Caco-2 (cell line): ENCODE measurements around the gene DYNC2LI1. TPM values are rescaled to one million over a fixed set of nuclear protein-coding genes. Genes with fewer than 3 reads are reported as not detected.

Source experiments
- BruUV-seq: library from RNA; stranded (reverse); fragments of 400-500 nt; replicated peaks from 2 replicates; lab custom pipeline; 2021; lab: Mats Ljungman, UMichigan
- CTCF ChIA-PET: fragments of 300-600 bp; sonication (Branson Sonifier 250); formaldehyde crosslinking; loops from one replicate; lab custom pipeline; 2022; ENCODE audit warnings: antibody characterized with exemption; lab: Charles Lee
- POLR2A ChIA-PET: fragments of 300-600 bp; sonication (Branson Sonifier 250); formaldehyde crosslinking; loops from one replicate; lab custom pipeline; 2022; ENCODE audit warnings: antibody characterized with exemption; lab: Charles Lee
- DNase-seq, 2 experiments: peaks; one replicate each; pipeline versions ENCODE4 v3.0.0 to v3.0.0-alpha.2; 2020 to 2022
- H3K27me3 ChIP-seq: replicated peaks from 2 replicates; pipeline ENCODE4 v1.6.0; 2011; ENCODE audit warnings: low read length; ENCODE audit not compliant: control insufficient read depth, insufficient read depth
- H3K36me3 ChIP-seq: 2 replicates; pipeline ENCODE4 v1.5.1; 2011; ENCODE audit warnings: low read length; ENCODE audit not compliant: control insufficient read depth, insufficient read depth
- H3K4me1 ChIP-seq: fragments of 250-450 bp; sonication (Bioruptor Pico); 2 replicates; pipeline ENCODE4 v1.5.1; 2020; ENCODE audit warnings: mild to moderate bottlenecking
- H3K4me3 ChIP-seq: 2 replicates; pipeline ENCODE4 v1.5.1; 2011; ENCODE audit warnings: low read depth, mild to moderate bottlenecking, control low read depth, low read length
- H3K9me3 ChIP-seq: fragments of 250-450 bp; sonication (Bioruptor Pico); 2 replicates; pipeline ENCODE4 v1.5.1; 2020; ENCODE audit warnings: mild to moderate bottlenecking, moderate library complexity
- H3K27ac Mint-ChIP-seq: one replicate; pipeline ENCODE4 v1.8.0; 2022; ENCODE audit warnings: mixed read lengths; ENCODE audit not compliant: unreplicated experiment
- H3K27me3 Mint-ChIP-seq: one replicate; pipeline ENCODE4 v1.8.0; 2022; ENCODE audit warnings: mixed read lengths; ENCODE audit not compliant: insufficient read depth, unreplicated experiment
- H3K36me3 Mint-ChIP-seq: one replicate; pipeline ENCODE4 v1.8.0; 2022; ENCODE audit warnings: mild to moderate bottlenecking, mixed read lengths; ENCODE audit not compliant: insufficient read depth, unreplicated experiment
- H3K4me1 Mint-ChIP-seq: one replicate; pipeline ENCODE4 v1.8.0; 2022; ENCODE audit warnings: low read depth, mixed read lengths; ENCODE audit not compliant: unreplicated experiment
- H3K4me3 Mint-ChIP-seq: one replicate; pipeline ENCODE4 v1.8.0; 2022; ENCODE audit warnings: mild to moderate bottlenecking, moderate library complexity, mixed read lengths; ENCODE audit not compliant: unreplicated experiment
- H3K9me3 Mint-ChIP-seq: one replicate; pipeline ENCODE4 v1.8.0; 2022; ENCODE audit warnings: mixed read lengths; ENCODE audit not compliant: unreplicated experiment
- intact Hi-C: fragments of 100-400 bp; cut with micrococcal nuclease; formaldehyde crosslinking; loops from one replicate; pipeline ENCODE4 v1.10.0; 2022; ENCODE audit not compliant: unreplicated experiment
- total RNA-seq: library from RNA; stranded (reverse); gene quantifications from 2 replicates; pipeline ENCODE4 v1.2.3, GENCODE V29; 2022
- TF ChIP-seq, protein P1 (sequence below), 2 experiments: fragments of 200-600 bp in 1 of 2; IDR thresholded peaks; 1 replicate in 1 of 2; 2 replicates in 1 of 2; pipeline versions ENCODE4 v1.5.1 to v1.8.0; 2011 to 2022; ENCODE audit warnings: antibody characterized with exemption in 1 of 2, control low read depth in 1 of 2, inconsistent platforms in 1 of 2, low read depth in 1 of 2, low read length in 1 of 2, mild to moderate bottlenecking in 1 of 2, moderate library complexity in 1 of 2; ENCODE audit not compliant: insufficient read depth in 1 of 2, severe bottlenecking in 1 of 2, unreplicated experiment in 1 of 2

DYNC2LI1 gene
- total RNA-seq, 1 experiment from 2014 or later, result 8.3 TPM

DNA sequence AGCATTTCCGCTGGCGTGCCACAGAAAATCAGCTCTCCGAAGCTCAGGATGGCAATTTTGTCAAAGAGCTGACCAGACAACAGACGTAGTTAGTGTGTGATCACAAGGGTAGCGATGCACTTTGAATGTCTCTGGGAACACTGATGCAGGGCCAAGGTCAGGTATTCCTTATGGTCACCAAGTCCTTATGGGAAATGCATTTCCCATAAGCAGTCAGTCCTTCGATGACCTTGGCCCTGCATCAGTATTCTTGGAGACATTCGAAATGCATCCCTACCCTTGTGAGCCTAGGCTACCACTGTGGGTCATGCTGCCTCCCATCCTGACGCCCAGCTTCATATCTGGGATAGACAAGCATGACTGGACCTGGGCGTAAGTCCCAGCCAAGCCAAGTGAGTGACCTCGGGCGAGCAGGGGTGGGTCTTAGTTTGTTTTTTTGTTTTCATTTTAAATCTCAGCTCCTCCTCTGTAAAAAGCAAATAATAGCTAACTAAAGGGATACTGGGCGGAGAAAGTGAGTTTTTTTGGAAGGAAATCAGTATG, 51.2 kb downstream of the DYNC2LI1 start:
- H3K4me3 Mint-ChIP-seq, result no peak overlapping the region
- DNase-seq, result no peak
- peaks cover 17% of the 10 kb centered on the region for H3K27me3 Mint-ChIP-seq
- Histone ChIP-seq H3K4me1 (no peaks in the 10 kb centered on the region), H3K9me3 (no peaks in the 10 kb centered on the region), H3K4me3 (no peak overlapping the region), H3K27me3 (no peaks in the 10 kb centered on the region), H3K36me3 (no peaks in the 10 kb centered on the region)
- TF ChIP-seq, protein P1, sequence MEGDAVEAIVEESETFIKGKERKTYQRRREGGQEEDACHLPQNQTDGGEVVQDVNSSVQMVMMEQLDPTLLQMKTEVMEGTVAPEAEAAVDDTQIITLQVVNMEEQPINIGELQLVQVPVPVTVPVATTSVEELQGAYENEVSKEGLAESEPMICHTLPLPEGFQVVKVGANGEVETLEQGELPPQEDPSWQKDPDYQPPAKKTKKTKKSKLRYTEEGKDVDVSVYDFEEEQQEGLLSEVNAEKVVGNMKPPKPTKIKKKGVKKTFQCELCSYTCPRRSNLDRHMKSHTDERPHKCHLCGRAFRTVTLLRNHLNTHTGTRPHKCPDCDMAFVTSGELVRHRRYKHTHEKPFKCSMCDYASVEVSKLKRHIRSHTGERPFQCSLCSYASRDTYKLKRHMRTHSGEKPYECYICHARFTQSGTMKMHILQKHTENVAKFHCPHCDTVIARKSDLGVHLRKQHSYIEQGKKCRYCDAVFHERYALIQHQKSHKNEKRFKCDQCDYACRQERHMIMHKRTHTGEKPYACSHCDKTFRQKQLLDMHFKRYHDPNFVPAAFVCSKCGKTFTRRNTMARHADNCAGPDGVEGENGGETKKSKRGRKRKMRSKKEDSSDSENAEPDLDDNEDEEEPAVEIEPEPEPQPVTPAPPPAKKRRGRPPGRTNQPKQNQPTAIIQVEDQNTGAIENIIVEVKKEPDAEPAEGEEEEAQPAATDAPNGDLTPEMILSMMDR (IDR thresholded peaks at IDR 0.05; ENCODE audit: insufficient read depth in 1 of 2, low read depth in 1 of 2, low read length in 1 of 2, severe bottlenecking in 1 of 2, unreplicated experiment in 1 of 2), result no peak
- ChIA-PET CTCF (no interaction called here), POLR2A (no interaction called here)
- no TSS peak for BruUV-seq
- no peaks in the 10 kb centered on the region for H3K4me1 Mint-ChIP-seq
- H3K36me3 Mint-ChIP-seq, result no peaks in the 10 kb centered on the region
- no peak overlapping the region for H3K27ac Mint-ChIP-seq
- intact Hi-C loops, result no loop called here
- no peaks in the 10 kb centered on the region for H3K9me3 Mint-ChIP-seq

DNA sequence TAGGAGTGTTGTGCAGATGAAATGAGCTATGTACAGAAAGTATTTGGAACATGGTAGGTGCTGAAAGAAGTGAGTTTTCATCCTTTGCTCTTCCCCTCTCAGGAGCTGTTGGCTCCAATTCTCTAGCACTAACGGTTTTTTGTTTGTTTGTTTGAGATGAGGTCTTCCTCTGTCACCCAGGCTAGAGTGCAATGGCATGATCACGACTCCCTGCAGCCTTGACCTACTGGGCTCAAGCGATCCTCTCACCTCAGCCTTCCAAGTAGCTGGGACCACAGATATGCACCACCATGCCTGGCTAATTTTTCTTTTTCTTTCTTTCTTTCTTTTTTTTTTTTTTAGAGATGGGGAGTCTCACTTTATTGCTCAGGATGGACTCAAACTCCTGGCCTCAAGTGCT, 52.0 kb downstream of the DYNC2LI1 start:
- intact Hi-C loops, result no loop called here
- Mint-ChIP-seq H3K36me3 (no peaks in the 10 kb centered on the region), H3K9me3 (no peaks in the 10 kb centered on the region), H3K4me3 (no peak overlapping the region), H3K27ac (no peak overlapping the region), H3K4me1 (no peaks in the 10 kb centered on the region), H3K27me3 (peaks cover 17% of the 10 kb centered on the region)
- no peaks in the 10 kb centered on the region for H3K9me3 ChIP-seq
- no peaks in the 10 kb centered on the region for H3K4me1 ChIP-seq
- H3K36me3 ChIP-seq, result no peaks in the 10 kb centered on the region
- no peak for DNase-seq
- CTCF ChIA-PET, result no interaction called here
- TF ChIP-seq, protein P1 (IDR thresholded peaks at IDR 0.05; ENCODE audit: insufficient read depth in 1 of 2, low read depth in 1 of 2, low read length in 1 of 2, severe bottlenecking in 1 of 2, unreplicated experiment in 1 of 2), result no peak
- POLR2A ChIA-PET, result no interaction called here
- no peak overlapping the region for H3K4me3 ChIP-seq
- no TSS peak for BruUV-seq
- H3K27me3 ChIP-seq, result no peaks in the 10 kb centered on the region

DNA sequence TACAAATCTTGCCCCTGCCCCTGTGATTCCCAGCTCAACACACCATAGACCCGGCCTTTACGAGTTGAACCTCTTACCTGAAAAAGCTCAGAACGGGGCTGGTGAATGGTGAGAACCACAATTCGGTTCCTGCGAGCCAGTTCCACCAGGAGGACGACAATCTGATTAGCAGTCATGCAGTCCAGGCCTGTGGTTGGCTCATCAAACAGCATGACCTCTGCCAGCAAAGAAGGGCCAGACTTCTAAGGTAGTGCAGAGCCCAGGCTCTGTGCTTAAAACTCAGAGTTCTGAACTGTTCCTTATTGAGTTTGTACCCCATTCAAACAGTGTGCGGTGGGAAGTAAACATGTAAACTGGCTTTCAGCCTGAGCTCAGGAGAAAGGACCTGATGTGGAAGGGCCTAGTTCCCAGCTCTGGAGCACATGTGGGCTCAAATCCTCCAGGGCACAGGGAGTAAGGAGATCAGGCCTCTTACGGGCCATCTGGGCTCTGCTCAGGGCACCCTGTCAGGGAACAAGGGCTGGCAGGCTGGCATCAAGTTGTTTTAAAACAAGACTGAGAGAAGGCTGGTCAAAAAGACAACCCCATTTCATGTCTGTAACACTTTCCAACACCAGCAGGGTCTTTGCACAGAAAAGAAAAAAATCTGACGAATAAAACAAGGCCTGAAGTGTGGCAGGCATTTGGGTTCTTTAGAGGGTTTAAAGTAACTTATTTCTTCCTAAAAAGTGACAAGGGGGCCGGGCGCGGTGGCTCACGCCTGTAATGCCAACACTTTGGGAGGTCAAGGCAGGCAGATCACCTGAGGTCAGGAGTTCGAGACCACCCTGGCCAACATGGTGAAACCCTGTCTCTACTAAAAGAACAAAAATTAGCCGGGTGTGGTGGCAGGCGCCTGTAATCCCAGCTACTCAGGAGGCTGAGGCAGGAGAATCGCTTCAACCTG, 52.7 kb downstream of the DYNC2LI1 start:
- intact Hi-C loops, result no loop called here
- no peaks in the 10 kb centered on the region for H3K27me3 ChIP-seq
- H3K4me1 ChIP-seq, result no peaks in the 10 kb centered on the region
- Mint-ChIP-seq H3K9me3 (no peaks in the 10 kb centered on the region), H3K4me1 (no peaks in the 10 kb centered on the region), H3K27ac (no peak overlapping the region), H3K36me3 (no peaks in the 10 kb centered on the region), H3K27me3 (peaks cover 15% of the 10 kb centered on the region), H3K4me3 (no peak overlapping the region)
- H3K4me3 ChIP-seq, result no peak overlapping the region
- TF ChIP-seq, protein P1 (IDR thresholded peaks at IDR 0.05; ENCODE audit: insufficient read depth in 1 of 2, low read depth in 1 of 2, low read length in 1 of 2, severe bottlenecking in 1 of 2, unreplicated experiment in 1 of 2), result no peak
- no peak for DNase-seq
- no peaks in the 10 kb centered on the region for H3K36me3 ChIP-seq
- CTCF ChIA-PET, result no interaction called here
- no peaks in the 10 kb centered on the region for H3K9me3 ChIP-seq
- no TSS peak for BruUV-seq
- POLR2A ChIA-PET, result no interaction called here
